T-helper 2 cell treated with Interferon-gamma antibody and Interleukin-4, amounts not matched to agents 5 μg/mL and 100 μg/mL, for 36 hours (primary cell): ENCODE data around the gene ADGRL4.
"Not testable (repeated sequence)": the region's sequence is repeated elsewhere in the genome, so short reads cannot be mapped to it uniquely, and the experiment has no call there.

Experiments used
- DNase-seq: peaks from one replicate; pipeline ENCODE4 v3.0.0; 2021; ENCODE audit warnings: low spot score
- H3K27ac Mint-ChIP-seq: one replicate; pipeline ENCODE4 v1.8.0; 2021; ENCODE audit warnings: mild to moderate bottlenecking, mixed read lengths
- H3K27me3 Mint-ChIP-seq: one replicate; pipeline ENCODE4 v1.8.0; 2021; ENCODE audit warnings: low read depth, mixed read lengths
- H3K36me3 Mint-ChIP-seq: one replicate; pipeline ENCODE4 v1.8.0; 2021; ENCODE audit warnings: low read depth, mixed read lengths
- H3K4me1 Mint-ChIP-seq: one replicate; pipeline ENCODE4 v1.8.0; 2021; ENCODE audit warnings: low read depth, mixed read lengths
- H3K4me3 Mint-ChIP-seq: one replicate; pipeline ENCODE4 v1.8.0; 2022; ENCODE audit warnings: mild to moderate bottlenecking, moderate library complexity, mixed read lengths
- H3K9me3 Mint-ChIP-seq: one replicate; pipeline ENCODE4 v1.8.0; 2021; ENCODE audit warnings: mixed read lengths

ADGRL4 gene

GRCh38 chr1:78996791-78997190 is 9.7 kb downstream of the ADGRL4 start:
- DNase-seq = no peak
- Mint-ChIP-seq H3K4me3 (no peak overlapping the region), H3K9me3 (peaks cover 6% of the 10 kb centered on the region), H3K36me3 (no peaks in the 10 kb centered on the region), H3K27ac (no peak overlapping the region), H3K4me1 (no peaks in the 10 kb centered on the region), H3K27me3 (no peaks in the 10 kb centered on the region)

GRCh38 chr1:78987042-78987441 is 19.5 kb downstream of the ADGRL4 start:
- Mint-ChIP-seq H3K27me3 (no peaks in the 10 kb centered on the region), H3K9me3 (no peaks in the 10 kb centered on the region), H3K4me1 (no peaks in the 10 kb centered on the region), H3K4me3 (no peak overlapping the region), H3K36me3 (no peaks in the 10 kb centered on the region), H3K27ac (no peak overlapping the region)
- no peak for DNase-seq

- DNase-seq = no peak
- no peaks in the 10 kb centered on the region for H3K36me3 Mint-ChIP-seq
Observed at GRCh38 chr1:78980511-78980910, 26.0 kb downstream of the ADGRL4 start.

GRCh38 chr1:78972723-78973122 is 33.8 kb downstream of the ADGRL4 start:
- Mint-ChIP-seq H3K4me1 (no peaks in the 10 kb centered on the region), H3K36me3 (no peaks in the 10 kb centered on the region), H3K27me3 (no peaks in the 10 kb centered on the region), H3K27ac (no peak overlapping the region), H3K4me3 (no peak overlapping the region), H3K9me3 (no peaks in the 10 kb centered on the region)
- DNase-seq = no peak

More at GRCh38 chr1:78980511-78980910, 26.0 kb downstream of the ADGRL4 start:
- H3K9me3 Mint-ChIP-seq = no peaks in the 10 kb centered on the region
- H3K27me3 Mint-ChIP-seq = no peaks in the 10 kb centered on the region
- no peaks in the 10 kb centered on the region for H3K4me1 Mint-ChIP-seq
- H3K27ac Mint-ChIP-seq = no peak overlapping the region
- no peak overlapping the region for H3K4me3 Mint-ChIP-seq

GRCh38 chr1:78967091-78967490 is 39.4 kb downstream of the ADGRL4 start:
- not testable (repeated sequence) for H3K4me3 Mint-ChIP-seq, H3K27ac Mint-ChIP-seq, DNase-seq, H3K4me1 Mint-ChIP-seq, H3K27me3 Mint-ChIP-seq, H3K36me3 Mint-ChIP-seq
- H3K9me3 Mint-ChIP-seq = peaks cover 14% of the 10 kb centered on the region

- no peak for DNase-seq
- Mint-ChIP-seq H3K27me3 (no peaks in the 10 kb centered on the region), H3K4me1 (no peaks in the 10 kb centered on the region), H3K9me3 (peaks cover 4% of the 10 kb centered on the region), H3K27ac (no peak overlapping the region), H3K4me3 (no peak overlapping the region), H3K36me3 (no peaks in the 10 kb centered on the region)
Observed at GRCh38 chr1:78958711-78959110, 47.8 kb downstream of the ADGRL4 start.

- Mint-ChIP-seq H3K4me1 (no peaks in the 10 kb centered on the region), H3K36me3 (no peaks in the 10 kb centered on the region), H3K27me3 (no peaks in the 10 kb centered on the region), H3K9me3 (no peaks in the 10 kb centered on the region), H3K4me3 (no peak overlapping the region), H3K27ac (no peak overlapping the region)
- no peak for DNase-seq
Observed at GRCh38 chr1:78950826-78951225, 55.7 kb downstream of the ADGRL4 start.

- H3K4me1 Mint-ChIP-seq = no peaks in the 10 kb centered on the region
- no peaks in the 10 kb centered on the region for H3K27me3 Mint-ChIP-seq
- no peak overlapping the region for H3K4me3 Mint-ChIP-seq
- no peak overlapping the region for H3K27ac Mint-ChIP-seq
- no peaks in the 10 kb centered on the region for H3K36me3 Mint-ChIP-seq
- H3K9me3 Mint-ChIP-seq = no peaks in the 10 kb centered on the region
- DNase-seq = no peak
Observed at GRCh38 chr1:78949227-78949626, 57.3 kb downstream of the ADGRL4 start.

GRCh38 chr1:78919150-78919549 is 87.4 kb downstream of the ADGRL4 start:
- H3K36me3 Mint-ChIP-seq = no peaks in the 10 kb centered on the region
- no peaks in the 10 kb centered on the region for H3K27me3 Mint-ChIP-seq
- no peak for DNase-seq
- no peak overlapping the region for H3K4me3 Mint-ChIP-seq
- H3K27ac Mint-ChIP-seq = no peak overlapping the region
- H3K4me1 Mint-ChIP-seq = no peaks in the 10 kb centered on the region
- H3K9me3 Mint-ChIP-seq = no peaks in the 10 kb centered on the region

GRCh38 chr1:78918157-78918556 is 88.4 kb downstream of the ADGRL4 start:
- DNase-seq = no peak
- no peak overlapping the region for H3K27ac Mint-ChIP-seq
- H3K27me3 Mint-ChIP-seq = no peaks in the 10 kb centered on the region
- H3K9me3 Mint-ChIP-seq = no peaks in the 10 kb centered on the region
- no peak overlapping the region for H3K4me3 Mint-ChIP-seq
- no peaks in the 10 kb centered on the region for H3K36me3 Mint-ChIP-seq
- no peaks in the 10 kb centered on the region for H3K4me1 Mint-ChIP-seq

GRCh38 chr1:78916986-78917385 is 89.5 kb downstream of the ADGRL4 start:
- Mint-ChIP-seq H3K4me3 (no peak overlapping the region), H3K9me3 (no peaks in the 10 kb centered on the region), H3K4me1 (no peaks in the 10 kb centered on the region), H3K36me3 (no peaks in the 10 kb centered on the region), H3K27me3 (no peaks in the 10 kb centered on the region), H3K27ac (no peak overlapping the region)
- DNase-seq = no peak

GRCh38 chr1:78913950-78914349 is 92.6 kb downstream of the ADGRL4 start:
- H3K27me3 Mint-ChIP-seq = no peaks in the 10 kb centered on the region
- no peak for DNase-seq
- H3K9me3 Mint-ChIP-seq = no peaks in the 10 kb centered on the region
- H3K4me3 Mint-ChIP-seq = no peak overlapping the region
- H3K36me3 Mint-ChIP-seq = no peaks in the 10 kb centered on the region
- no peak overlapping the region for H3K27ac Mint-ChIP-seq
- H3K4me1 Mint-ChIP-seq = no peaks in the 10 kb centered on the region

- Mint-ChIP-seq H3K4me1 (no peaks in the 10 kb centered on the region), H3K36me3 (no peaks in the 10 kb centered on the region), H3K27me3 (no peaks in the 10 kb centered on the region), H3K9me3 (no peaks in the 10 kb centered on the region), H3K4me3 (no peak overlapping the region), H3K27ac (no peak overlapping the region)
- DNase-seq = no peak
Observed at GRCh38 chr1:78911956-78912880, 94.3 kb downstream of the ADGRL4 start.

GRCh38 chr1:78902641-78903040 is 103.9 kb downstream of the ADGRL4 start:
- no peak for DNase-seq
- Mint-ChIP-seq H3K4me3 (no peak overlapping the region), H3K9me3 (no peaks in the 10 kb centered on the region), H3K27ac (no peak overlapping the region), H3K4me1 (no peaks in the 10 kb centered on the region), H3K27me3 (no peaks in the 10 kb centered on the region), H3K36me3 (no peaks in the 10 kb centered on the region)

GRCh38 chr1:78894811-78895210 is 111.7 kb downstream of the ADGRL4 start:
- Mint-ChIP-seq H3K9me3 (no peaks in the 10 kb centered on the region), H3K36me3 (no peaks in the 10 kb centered on the region), H3K27me3 (no peaks in the 10 kb centered on the region), H3K4me3 (no peak overlapping the region), H3K27ac (no peak overlapping the region), H3K4me1 (no peaks in the 10 kb centered on the region)
- no peak for DNase-seq
